Activated B cell treated with CpG ODN at 0.5 μM for 24 hours (primary cell): ENCODE results near the gene WNT9A. TPM values are rescaled to one million over a fixed set of nuclear protein-coding genes. Genes with fewer than 3 reads are reported as not detected.

Experiments used
- ATAC-seq: fragments of 200-7000 bp; cut with Tn5 transposase; one replicate; pipeline ENCODE4 v1.10.0; 2021; ENCODE audit warnings: low read depth, mild to moderate bottlenecking, moderate library complexity
- CTCF ChIA-PET: fragments of 350-600 bp; sonication (Branson Sonifier 250); formaldehyde crosslinking; loops from one replicate; lab custom pipeline; 2021; ENCODE audit warnings: antibody characterized with exemption; lab: Charles Lee
- POLR2A ChIA-PET: fragments of 350-600 bp; sonication (Branson Sonifier 250); formaldehyde crosslinking; loops from one replicate; lab custom pipeline; 2021; ENCODE audit warnings: antibody characterized with exemption; lab: Charles Lee
- DNase-seq: peaks from one replicate; pipeline ENCODE4 v3.0.0; 2022
- H3K27ac Mint-ChIP-seq: one replicate; pipeline ENCODE4 v1.8.0; 2020; ENCODE audit warnings: mixed read lengths
- H3K27me3 Mint-ChIP-seq: one replicate; pipeline ENCODE4 v1.8.0; 2021; ENCODE audit warnings: mixed read lengths
- H3K36me3 Mint-ChIP-seq: one replicate; pipeline ENCODE4 v1.8.0; 2021; ENCODE audit warnings: low read depth, mixed read lengths
- H3K4me1 Mint-ChIP-seq: one replicate; pipeline ENCODE4 v1.8.0; 2021; ENCODE audit warnings: mixed read lengths
- H3K4me3 Mint-ChIP-seq: one replicate; pipeline ENCODE4 v1.8.0; 2020; ENCODE audit warnings: mild to moderate bottlenecking, mixed read lengths
- H3K9me3 Mint-ChIP-seq: one replicate; pipeline ENCODE4 v1.8.0; 2020; ENCODE audit warnings: mixed read lengths
- CTCF ChIP-seq: fragments of 200-600 bp; IDR thresholded peaks from one replicate; pipeline ENCODE4 v1.8.0; 2022; ENCODE audit warnings: antibody characterized with exemption, mild to moderate bottlenecking
- intact Hi-C: fragments of 100-400 bp; cut with micrococcal nuclease; formaldehyde crosslinking; loops from one replicate; pipeline ENCODE4 v1.15.1; 2024
- total RNA-seq: library from RNA; stranded (reverse); gene quantifications from 2 replicates; pipeline ENCODE4 v1.2.3, GENCODE V29; 2022

The WNT9A gene
- total RNA-seq, 1 donor from 2014 or later, result not detected

GRCh38 chr1:227915564-227916553 lies 31.9 kb downstream of the WNT9A start:
- Mint-ChIP-seq H3K27me3 (no peaks in the 10 kb centered on the region), H3K4me3 (no peak overlapping the region), H3K27ac (no peak overlapping the region), H3K4me1 (no peaks in the 10 kb centered on the region), H3K36me3 (no peaks in the 10 kb centered on the region), H3K9me3 (no peaks in the 10 kb centered on the region)
- no peak for ATAC-seq
- ChIA-PET POLR2A (no interaction called here), CTCF (no interaction called here)
- TF ChIP-seq CTCF, result no peak
- intact Hi-C loops, result no loop called here
- DNase-seq, result no peak

DNA sequence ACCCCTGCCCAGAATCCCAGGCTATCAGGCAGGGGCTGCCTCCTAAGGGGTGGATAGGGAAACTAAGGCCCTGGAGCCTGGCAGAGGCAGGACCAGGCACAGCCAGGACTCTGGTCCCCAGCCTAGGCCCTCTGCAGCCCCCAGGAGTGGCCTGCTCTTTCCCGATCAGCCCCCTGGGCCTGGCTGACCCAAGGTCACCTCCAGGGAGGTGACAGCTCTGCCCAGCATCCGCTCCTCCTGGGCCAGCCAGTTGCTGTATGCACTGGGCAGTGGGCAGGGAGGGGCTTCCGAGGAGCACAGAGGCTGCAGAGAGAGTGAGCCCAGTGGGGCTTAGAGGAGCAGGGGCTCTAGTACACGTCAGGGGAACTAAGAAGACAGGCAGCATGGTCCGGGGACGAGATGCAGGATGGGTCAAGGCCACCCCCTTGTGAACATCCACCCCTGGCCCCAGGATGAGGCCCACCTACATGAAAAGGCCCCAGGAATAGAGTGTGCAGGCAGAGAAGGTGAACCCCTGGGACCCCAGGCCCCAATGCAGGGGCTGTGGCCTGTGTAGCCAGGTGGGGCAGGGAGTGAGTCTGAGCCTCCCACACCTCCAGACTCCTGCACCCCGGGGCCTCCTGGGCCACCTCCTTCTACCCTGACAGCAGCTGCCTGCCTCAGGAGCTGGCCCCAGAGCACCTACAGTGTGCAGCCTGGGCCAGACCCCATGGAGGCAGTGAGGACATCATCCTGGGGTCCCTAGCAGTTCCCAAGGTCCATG lies 32.8 kb downstream of the WNT9A start:
- intact Hi-C loops, result no loop called here
- POLR2A ChIA-PET, result no interaction called here
- no peaks in the 10 kb centered on the region for H3K27me3 Mint-ChIP-seq
- ATAC-seq (no peak), DNase-seq (no peak)
- no peak overlapping the region for H3K27ac Mint-ChIP-seq
- no peak for TF ChIP-seq CTCF
- CTCF ChIA-PET, result no interaction called here
- no peaks in the 10 kb centered on the region for H3K4me1 Mint-ChIP-seq
- H3K36me3 Mint-ChIP-seq, result no peaks in the 10 kb centered on the region
- no peak overlapping the region for H3K4me3 Mint-ChIP-seq
- H3K9me3 Mint-ChIP-seq, result no peaks in the 10 kb centered on the region

DNA sequence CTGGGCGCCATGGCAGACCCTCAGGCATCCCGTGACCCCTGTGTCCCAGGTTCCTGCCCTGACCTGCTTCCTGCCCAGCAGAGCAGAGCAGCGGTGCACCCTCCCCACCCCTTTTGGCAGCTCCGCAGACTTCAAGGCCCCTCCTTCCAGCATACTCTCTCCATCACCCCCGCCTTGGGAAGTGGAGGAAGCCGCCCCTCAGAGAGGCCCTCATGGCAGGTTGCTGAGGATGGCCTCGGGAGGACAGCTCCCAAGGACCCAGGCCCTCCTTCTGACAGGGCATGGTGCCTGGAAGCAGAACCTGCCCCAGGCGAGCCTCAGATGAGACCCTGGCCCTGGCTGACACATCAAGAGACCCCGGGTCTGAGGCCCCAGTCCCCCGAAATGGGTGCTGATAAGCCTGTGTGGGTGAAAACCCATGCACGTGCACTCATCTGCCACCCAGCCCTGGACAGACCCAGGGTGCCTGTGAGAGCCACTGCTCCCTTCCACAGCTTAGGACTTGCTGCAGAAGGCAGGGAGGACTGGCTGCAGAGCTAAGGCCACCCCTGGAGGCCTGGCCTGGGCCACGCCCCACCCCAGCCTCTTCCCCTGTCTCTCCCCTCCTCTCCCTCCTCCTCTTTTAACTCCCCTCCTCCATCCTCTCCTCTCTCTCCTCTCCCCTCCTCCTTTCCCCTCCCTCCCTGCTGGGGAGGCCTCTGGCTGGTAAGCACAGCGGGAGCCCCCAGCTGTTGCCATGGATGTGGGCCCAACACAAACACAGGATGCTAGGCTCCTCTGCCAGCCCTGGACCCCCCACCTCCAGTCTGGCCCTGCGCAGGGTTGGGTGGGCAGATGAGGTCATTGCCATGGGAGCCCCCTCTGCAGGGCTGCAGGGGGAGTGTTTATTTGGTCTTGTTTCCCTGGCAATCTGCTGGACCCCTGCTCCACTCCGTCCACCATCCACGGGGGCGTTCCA lies 33.7 kb downstream of the WNT9A start:
- H3K4me1 Mint-ChIP-seq, result no peaks in the 10 kb centered on the region
- intact Hi-C loops, result no loop called here
- H3K4me3 Mint-ChIP-seq, result no peak overlapping the region
- DNase-seq, result no peak
- CTCF ChIA-PET, result no interaction called here
- TF ChIP-seq CTCF, result no peak
- peaks cover 2% of the 10 kb centered on the region for H3K27me3 Mint-ChIP-seq
- H3K9me3 Mint-ChIP-seq, result no peaks in the 10 kb centered on the region
- POLR2A ChIA-PET, result no interaction called here
- no peak for ATAC-seq
- no peak overlapping the region for H3K27ac Mint-ChIP-seq
- no peaks in the 10 kb centered on the region for H3K36me3 Mint-ChIP-seq

GRCh38 chr1:227913396-227913763 lies 34.4 kb downstream of the WNT9A start:
- H3K9me3 Mint-ChIP-seq, result no peaks in the 10 kb centered on the region
- CTCF ChIA-PET, result no interaction called here
- POLR2A ChIA-PET, result interaction anchor here (0.5 kb wide), 1 partner anchor 160 kb away, joined by 3 read pairs; no protein-coding TSS in a partner anchor
- no peak overlapping the region for H3K27ac Mint-ChIP-seq
- TF ChIP-seq CTCF, result no peak
- no peaks in the 10 kb centered on the region for H3K36me3 Mint-ChIP-seq
- intact Hi-C loops, result no loop called here
- no peak for ATAC-seq
- H3K4me1 Mint-ChIP-seq, result no peaks in the 10 kb centered on the region
- peaks cover 7% of the 10 kb centered on the region for H3K27me3 Mint-ChIP-seq
- DNase-seq, result no peak
- no peak overlapping the region for H3K4me3 Mint-ChIP-seq
